Measurements from ENCODE around the gene SLC23A2.
"Not testable (repeated sequence)": the region's sequence is repeated elsewhere in the genome, so short reads cannot be mapped to it uniquely, and the experiment has no call there.

SLC23A2 gene

DNA sequence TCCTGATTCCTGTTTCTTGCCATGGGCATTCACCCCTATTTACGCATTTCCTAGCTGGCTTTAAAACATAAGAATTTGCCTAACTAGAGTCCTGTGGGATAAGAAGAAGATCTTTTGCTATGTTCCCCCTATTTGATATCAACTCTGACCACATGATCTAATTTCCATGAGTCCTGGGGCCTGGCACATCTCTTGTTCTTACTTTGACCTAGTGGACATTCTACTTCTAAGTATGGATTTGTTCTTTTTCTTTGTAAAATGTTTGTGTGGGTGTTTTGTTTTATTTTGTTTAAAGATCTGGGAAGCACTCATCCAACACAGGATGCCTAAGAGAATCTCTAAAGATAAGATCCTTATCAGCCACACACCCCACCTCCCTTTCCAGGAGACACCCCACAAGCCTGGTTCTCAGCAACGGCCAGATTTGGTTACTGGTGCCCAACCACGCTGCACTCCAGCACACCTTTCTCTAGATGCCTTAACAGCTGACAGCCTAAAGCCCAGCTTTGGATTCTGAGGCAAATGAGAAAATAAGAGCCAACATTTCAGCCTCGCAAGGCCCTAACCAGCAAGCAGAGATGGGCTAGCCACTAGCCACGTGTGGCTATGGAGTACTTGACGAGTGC, 74.7 kb downstream of the SLC23A2 start:
- no peak for DNase-seq

DNA sequence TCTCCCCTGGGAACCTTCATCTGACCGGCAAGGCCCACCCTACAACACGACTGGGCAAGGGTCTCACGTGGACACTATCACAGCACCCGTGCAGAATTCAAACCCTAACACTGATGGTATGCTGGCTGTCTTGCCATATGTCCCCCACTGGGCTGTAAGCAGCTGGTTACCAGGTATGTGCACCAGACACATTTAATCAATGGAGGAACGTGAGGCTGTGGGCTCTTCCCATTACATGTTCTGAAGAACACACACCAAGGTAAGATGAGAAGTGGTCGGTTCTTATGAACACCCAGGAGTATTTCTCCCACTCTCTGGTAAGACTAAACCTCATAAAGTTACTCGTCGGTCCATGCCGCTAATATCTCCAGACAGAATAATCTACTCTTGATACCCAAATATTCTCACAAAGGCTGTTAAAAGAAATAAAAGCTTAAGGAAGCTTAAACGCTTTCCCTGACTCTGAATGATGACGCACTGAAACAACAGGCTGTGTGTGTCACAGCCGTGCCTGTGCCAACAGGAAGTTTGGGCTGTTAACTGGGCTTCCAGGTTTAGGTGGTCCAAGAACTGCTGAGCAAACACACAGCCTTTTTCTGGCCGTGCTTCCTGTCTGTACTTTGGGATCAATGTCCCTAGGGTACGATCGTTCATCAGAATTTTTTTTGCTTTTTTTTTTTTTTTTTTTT, 75.3 kb downstream of the SLC23A2 start:
- no peak for DNase-seq

DNA sequence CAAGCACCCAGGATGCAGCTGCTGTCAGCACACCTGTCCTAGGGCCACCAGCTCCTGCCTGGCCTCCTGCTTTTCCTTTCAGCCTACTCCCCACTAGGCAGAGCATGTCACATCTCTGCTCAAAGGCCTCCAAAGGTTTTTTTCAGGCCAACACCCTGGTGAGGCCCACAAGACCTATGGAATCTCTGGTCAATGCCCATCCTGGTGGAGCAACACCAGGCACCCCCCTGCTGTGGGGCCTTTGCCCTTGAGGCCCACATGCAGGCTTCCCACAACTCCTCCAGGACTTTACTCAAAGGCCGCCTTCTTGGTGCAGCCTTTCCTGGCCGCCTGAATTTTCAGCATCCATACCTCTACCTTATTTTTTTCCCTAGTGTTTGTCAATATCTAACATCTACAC, 76.9 kb downstream of the SLC23A2 start:
- DNase-seq = no peak

DNA sequence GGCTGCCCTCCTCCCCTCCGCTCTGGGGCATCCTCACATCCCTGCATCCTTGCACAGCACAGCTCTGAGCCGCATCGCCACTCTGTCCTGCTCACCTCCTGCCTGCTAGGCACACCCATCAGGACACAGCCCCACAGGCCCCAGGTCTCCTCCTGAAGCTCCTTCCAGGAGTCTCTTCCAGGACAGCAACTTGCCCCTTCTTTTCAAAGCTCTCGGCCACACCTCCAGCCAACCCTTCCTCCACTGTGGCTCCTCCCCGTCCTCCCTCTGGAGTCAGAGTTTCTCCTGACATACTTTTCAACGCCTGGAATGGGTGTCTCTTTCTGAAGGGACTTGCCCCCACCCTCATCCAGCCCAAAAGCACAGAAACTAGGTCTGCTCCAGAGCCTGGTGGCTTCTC, 77.3 kb downstream of the SLC23A2 start:
- no peak for DNase-seq

DNA sequence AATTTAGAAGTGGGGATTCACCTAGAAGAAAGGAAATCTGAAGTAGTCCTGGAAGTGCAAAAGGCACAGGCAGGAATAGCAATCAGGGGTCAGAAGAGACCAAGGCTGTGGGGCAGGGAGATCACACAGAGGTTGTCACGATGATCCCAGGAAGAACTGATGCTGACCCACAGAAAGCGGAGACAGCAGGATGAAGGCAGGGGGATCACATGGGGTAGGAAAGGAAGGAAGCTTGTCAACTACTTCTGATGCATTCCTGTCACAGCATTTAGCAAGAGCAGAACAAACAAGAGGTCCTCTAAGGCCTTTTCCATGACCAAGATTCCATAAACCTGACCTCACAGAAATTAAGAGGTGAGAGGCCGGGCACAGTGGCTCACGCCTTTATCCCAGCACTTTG, 79.1 kb downstream of the SLC23A2 start:
- no peak for DNase-seq

DNA sequence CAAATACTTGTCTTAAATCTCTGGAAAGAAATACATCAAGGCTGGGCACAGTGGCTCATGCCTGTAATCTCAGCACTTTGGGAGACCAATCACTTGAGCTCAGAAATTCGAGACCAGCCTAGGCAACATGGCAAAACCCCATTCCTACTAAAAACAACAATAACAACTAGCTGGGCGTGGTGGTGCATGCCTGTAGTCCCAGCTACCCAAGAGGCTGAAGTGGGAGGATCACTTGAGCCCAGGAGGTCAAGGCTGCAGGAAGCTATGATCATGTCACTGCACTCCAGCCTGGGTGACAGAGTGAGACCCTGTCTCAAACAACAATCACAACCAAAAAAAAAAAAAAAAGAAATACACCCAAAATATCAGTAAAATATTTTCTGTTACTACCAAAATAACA, 80.0 kb downstream of the SLC23A2 start:
- not testable (repeated sequence) for DNase-seq

DNA sequence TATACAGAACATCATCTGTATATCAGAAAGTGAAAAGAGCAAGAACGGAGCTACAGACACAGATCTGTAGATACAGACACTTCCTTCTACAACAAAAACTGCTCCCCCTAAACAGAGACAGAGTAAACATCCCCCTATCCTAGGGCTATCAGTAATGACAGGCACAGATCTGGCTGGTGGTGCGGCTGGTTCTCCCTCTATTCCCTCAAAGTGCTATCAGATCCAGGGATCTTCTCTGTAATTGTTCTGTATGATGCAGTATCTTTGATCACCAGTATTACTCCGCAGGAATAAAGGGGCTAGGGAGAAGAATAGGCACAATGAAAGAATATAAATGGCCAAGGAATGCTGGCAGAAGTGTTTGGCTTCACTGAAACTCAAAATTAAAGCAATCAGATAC, 80.7 kb downstream of the SLC23A2 start:
- DNase-seq = no peak

DNA sequence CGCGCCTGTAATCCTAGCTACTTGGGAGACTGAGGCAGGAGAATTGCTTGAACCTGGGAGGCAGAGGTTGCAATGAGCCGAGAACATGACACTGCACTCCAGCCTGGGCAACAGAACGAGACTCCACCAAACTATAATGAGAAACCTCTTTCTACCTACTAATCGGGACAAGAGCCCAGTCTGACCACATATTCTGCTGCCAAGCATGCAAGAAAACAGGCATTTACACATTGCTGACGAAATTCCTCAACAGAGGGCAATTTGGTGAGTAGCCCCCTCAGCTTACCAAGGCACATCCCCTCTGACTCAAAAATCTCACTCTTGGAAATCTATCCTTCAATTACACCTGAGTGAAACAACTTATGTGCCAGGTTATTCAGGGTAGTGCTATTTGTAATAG, 81.2 kb downstream of the SLC23A2 start:
- no peak for DNase-seq

DNA sequence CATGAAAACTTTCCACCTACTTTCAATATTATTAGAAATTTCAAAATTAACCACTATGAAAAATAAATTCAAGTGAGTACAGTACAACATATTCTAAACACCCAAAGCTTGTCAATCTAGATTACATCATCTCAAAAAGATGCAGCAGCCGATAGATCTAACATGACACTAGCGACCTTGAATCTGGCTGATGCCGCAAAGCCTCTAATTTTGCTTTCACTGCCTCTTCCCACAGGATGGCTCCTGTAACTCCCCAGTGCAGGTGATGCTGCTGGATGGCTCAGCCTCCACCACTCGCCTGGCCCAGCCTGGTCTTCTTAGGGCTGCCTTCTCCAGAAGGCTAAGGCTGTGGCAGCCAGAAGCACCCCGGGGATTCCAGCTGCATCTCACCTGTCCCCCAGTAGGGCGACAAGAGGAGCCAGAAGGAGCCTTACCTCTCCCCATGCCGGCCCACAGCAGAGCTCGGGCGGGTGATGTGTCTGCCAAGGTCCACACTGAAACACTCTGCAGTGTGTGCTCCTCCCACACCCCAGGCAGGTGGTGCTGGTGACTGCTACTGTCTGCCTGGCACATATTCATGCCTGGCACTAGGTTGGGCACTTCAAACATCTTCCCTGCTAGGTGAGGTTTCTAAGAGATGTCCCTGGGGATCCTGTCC, 82.1 kb downstream of the SLC23A2 start:
- no peak for DNase-seq

DNA sequence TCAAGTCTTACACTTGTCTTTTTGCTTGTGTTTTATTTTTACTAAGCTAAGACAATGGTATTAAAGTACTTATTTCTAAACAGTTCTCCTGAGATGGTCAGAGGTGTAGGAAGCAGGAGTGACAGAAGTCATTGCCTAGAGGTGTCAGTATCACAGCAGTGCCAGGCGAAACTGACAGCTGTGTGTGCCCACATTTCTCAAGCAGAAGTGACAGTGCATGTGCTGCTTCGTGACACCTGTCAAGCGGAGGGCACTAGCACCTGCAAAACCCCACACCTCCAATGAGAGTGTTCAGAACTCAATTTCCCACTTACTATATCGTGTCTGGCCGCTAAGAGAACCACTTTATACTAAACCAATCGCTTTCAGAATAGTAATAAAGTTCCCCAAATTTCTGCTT, 82.8 kb downstream of the SLC23A2 start:
- DNase-seq = no peak

DNA sequence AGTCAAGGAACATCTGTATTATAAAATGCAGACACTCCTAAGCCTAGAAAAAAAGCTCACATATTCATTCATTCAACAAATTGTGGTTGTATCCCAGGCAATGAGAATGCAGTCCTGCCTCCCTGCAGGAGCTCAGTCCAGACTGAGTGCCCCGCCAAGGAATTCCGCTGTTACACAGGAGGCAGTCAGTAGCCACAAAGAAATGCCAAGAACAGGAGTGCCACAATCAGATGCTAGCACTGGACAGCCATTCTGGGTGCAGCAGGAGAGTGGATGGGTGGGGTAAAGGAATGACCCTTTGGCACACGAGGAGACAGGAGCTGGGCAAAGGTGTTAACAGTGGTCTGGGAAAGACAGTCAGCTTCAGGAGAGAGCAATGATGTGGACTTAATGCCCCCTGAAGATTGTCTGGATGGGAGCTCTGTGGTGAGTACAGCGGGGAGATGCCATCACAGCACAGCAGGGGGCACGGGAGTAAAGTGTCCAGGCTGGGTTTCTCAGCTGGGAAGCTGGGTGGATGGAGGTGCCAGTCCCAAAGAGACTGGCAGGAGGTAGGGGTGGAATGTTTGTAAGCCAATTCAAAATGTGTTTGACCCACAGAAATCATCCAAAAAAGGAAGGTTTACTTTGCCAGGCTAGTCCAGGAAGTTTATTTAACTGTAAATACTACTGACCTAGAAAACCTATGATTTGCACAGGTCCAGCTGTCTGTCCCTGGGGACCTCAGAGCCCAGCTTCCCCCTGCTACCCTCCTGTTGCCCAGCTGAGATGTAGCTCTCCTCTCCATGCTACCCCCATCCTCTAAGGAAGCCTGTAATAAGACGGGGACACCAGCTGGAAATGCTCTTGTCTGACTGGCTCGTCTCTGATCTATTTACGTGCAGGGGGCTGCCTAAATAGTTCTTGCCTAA, 84.1 kb downstream of the SLC23A2 start:
- DNase-seq = no peak

DNA sequence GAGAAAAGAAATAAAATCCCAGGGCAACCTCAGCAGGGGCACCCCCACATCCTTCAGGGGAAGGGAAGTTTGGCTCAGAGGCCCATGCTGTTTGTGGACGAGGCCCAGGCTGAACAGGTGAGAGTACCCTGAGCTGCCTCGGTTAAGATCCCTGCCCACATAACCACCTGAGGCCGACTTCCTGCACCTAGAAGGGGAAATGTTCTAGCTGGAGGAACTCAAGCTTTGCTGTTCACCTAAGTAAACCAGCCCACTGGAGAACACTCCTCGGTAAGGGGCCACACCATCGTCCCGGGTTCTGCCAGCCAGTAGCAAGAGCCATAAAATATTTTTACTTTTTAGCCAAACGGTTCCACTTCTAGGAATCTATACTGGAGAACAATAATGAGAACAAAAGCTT, 88.2 kb downstream of the SLC23A2 start:
- no peak for DNase-seq

DNA sequence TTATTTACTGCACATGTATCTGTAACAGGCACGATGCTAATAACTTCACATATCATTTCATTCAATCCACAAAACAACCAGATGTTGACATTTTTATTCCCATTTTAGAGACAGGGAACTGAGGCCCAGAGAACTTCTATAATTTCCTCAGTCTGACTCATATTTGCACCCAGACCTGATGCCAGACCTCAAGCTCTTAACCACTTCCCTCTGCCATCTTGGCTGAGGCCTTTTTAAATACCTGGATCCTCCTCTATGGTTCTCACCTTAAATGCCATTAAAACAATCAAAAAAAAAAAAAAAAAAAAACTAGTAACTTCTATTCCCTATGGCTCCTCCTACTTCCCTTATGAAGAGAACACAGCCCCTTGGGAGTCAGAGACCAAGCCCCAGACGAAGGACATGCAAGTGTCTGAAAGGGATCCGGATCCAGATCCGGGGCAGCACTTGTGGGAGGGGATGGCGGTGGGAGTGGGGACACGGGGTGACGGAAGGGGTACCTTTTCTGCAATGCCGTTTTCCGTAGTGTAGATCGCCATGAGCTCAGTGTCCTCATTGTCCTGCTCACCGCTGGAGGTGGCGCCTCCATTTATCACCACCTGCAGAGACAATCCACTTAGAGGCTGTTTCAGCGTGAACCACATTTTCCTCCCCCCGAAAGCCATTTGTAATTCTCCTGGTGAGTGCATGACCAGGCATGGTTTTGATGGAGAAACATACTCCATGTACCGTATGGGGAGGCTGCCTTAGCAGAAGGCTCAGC, 88.7 kb downstream of the SLC23A2 start:
- no peak for DNase-seq

DNA sequence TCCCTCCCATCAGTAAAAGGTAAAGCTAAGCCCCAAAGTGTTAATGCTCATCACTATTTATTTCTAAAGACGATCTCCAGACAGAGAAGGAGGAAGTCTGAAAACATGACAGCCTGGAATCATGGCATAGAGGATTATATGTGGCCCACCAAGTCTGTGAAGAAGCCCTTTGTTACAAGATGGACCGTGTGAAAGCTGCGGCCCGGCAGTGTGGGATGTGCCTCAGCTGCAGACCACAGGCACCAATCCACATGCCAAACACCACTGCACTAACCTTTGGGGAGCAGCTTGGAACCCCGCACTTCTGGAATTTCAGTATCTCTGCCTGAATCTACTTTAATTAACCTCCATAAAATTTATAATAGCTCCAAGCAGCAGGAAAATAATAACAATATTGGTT, 90.4 kb downstream of the SLC23A2 start:
- no peak for DNase-seq

DNA sequence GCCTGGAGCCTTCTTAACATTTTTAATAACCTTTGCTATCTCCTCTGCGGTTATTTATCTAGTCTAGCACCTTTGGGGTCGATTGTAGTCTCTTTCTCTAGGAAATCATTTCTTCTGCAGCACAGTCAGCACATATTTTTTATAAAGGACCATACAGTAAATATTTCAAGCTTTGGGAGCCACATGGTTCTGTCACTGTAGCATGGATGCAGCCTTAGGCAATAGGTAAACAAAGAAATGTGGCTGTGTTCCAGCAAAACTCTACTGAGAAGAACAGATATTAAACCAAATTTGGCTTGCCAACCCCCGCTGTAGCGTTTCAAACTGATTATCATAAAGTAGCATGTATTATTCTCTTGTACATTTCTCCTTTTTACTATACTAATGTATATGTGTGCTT, 95.7 kb downstream of the SLC23A2 start:
- DNase-seq = no peak

DNA sequence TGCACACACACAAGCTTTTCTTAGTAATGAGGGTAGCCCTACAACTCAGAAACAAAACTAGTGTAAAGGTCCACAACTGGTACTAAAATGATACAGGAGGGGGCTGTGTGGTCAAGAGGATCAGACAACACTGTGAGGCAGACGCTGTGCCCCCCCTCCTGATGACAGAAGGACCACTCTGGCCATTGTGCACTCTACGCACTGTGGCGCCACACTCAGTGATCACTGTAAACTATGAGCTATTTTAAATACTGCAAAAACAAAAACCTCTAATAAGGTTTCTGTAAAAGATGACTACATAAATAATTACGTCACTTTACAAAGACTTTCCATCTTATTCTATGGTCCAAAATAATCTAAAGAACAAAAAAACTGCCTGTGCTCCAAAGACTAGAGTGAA, 96.1 kb downstream of the SLC23A2 start:
- no peak for DNase-seq

DNA sequence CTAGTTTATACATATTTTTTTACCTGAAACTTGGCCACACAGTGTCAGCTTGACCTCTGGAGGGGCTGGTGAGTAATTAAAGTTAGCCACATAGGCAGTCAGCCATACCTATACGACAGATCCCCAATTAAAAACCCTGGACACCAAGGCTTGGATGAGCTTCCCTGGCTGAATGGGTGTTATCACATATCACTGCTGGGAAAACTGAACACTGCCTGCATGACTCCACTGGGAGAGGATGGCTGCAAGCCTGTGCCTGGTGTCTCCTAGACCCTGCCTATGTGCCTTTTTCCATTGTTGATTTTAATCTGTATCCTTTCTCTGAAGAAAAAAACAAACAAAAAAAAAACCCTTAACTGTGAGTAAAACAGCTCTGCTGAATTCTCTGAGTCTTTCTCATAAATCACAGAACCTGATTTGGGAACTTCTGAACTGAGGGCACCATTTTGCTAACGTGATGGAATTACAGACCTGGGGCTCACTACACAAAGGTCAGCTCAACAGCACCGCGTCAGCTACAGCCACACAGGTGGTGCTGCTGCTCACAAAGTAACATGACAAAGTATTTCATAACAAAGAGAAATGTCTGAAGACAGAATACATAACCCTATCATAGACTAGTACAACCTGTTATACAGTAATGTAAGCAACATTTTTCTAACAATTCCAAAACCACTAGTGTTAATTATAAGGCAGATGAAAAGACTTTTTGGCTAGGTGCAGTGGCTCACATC, 97.0 kb downstream of the SLC23A2 start:
- no peak for DNase-seq

DNA sequence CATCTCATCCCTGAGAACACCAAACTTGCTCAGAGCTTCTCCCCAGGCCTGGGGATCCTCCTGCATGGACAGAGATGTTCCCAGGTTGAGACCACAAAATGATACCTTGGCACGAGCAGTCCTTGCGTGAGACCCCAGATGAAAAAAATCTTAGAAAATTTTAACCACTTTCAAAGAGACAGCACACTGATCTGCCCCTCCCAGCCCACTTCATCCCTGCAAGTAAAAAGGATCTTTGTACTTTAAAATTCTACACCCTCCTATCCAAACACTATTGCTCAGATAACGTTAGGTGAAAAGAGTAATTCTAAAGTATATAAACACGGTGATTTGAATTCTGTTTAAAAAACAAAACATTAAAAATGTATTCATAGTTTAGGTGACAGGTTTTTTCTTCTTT, 98.5 kb downstream of the SLC23A2 start:
- DNase-seq = no peak

DNA sequence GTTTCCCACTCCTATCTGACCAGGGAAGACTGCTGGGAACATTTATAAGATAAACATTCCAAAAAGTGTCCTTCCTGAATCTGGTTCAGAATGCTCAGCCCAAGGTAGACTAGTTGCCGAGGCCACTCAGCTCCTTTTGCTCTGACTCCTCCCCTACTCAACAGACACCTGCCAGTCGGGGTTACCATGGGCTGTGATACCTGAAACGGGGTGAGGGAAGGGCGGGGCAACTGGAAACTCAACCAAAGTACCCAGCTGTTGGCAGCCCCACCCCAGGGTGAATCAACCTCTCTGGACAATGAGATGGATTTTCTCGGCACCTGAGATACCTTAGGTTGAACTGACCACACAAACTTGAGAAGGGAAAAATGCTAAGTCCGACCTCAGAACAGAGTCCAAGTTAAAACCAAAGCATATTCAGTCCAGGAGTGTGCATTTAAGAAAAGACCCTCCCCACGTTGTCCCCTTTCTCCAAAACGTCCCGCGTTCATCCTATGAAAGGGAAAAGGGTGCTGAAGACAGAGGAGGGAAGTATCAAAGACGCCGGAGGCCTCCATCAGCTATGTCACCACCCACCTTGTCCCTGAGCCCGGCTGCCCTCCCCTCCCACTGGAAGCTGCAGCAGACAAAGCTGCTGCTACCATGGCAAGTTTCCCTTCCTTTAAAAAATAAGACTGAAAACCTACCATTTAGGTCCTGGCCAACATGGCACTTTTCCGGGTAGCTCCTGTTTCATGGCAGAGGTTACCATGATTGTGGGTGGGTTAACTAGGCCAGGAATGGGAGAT, 100.1 kb downstream of the SLC23A2 start:
- no peak for DNase-seq

DNA sequence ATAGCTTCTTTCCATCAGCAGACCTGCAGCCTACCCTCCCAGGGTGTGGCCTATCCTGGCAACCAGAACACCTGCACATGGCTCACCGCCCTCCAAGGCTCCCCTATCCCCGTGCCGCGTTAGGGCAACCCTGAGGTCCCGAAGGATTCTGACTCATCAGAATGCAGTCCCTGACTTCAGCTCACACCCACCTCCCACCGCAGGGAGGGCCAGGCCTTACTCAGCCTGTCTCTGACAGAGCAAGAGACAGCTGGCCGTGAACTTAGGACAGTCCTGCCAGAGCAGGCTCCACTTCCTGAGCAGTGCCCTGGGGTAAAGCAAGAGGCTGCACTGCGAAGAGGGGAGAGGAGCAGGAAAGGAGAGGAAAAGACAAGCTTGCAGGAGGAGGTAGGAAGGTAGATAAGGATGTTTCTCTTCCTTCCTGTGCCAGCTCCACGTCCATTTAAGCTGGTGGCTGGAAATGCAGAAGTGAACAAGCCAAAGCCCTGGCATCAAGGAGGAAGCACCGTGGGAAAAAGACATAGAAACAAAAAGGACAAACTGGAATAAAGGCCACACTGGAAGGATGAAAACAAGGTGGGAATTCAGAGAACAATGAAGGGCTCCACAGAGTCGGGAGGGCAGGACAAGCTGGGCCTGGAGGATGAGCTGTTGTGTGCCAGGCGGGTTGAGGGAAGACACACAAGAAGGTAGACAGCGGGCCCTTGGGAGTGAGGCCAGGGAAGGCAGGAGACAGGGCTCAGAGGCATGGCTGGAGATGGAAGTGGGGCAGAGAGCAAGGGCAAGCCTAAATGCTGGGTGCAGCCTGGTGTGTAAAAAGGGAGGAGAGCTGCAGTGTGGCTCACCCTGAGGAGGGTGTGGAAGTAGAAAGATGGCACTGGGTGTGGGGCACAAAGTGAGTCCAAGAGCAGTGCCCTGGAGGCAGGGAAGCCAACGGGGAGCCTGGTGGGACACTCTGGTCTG, 102.7 kb downstream of the SLC23A2 start:
- DNase-seq = no peak

All from NK-92 treated with Interleukin-12 subunit alpha and Interleukin-12 subunit beta, amount 100 ng/mL, for 24 hours (cell line).